Measurements from ENCODE around the gene TMEM151B. TPM values are rescaled to one million over a fixed set of nuclear protein-coding genes. Genes with fewer than 3 reads are reported as not detected.

TMEM151B gene
- polyA plus RNA-seq, 1 of the 3 experiments (the other 2 are of a cell fraction), result 0.05 TPM

DNA sequence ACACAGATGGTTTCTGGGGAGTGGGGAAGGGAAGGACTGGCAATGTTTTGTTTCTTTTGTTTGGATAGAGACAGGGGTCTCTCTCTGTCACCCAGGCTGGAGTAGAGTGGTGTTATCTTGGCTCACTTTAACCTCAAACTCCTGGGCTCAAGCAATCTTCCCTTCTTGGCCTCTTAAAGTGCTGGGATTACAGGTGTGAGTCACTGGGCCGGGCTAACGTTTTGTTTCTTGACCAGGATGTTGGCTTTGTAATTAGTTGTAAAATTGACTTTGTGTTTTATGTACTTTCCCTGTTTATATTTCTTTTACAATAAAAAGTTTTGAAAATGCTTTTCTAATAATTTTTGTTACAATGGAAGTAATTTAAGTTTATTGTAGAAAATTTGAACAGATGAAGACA is 83.1 kb downstream of the TMEM151B start (continued):
- TF ChIP-seq, protein P1, sequence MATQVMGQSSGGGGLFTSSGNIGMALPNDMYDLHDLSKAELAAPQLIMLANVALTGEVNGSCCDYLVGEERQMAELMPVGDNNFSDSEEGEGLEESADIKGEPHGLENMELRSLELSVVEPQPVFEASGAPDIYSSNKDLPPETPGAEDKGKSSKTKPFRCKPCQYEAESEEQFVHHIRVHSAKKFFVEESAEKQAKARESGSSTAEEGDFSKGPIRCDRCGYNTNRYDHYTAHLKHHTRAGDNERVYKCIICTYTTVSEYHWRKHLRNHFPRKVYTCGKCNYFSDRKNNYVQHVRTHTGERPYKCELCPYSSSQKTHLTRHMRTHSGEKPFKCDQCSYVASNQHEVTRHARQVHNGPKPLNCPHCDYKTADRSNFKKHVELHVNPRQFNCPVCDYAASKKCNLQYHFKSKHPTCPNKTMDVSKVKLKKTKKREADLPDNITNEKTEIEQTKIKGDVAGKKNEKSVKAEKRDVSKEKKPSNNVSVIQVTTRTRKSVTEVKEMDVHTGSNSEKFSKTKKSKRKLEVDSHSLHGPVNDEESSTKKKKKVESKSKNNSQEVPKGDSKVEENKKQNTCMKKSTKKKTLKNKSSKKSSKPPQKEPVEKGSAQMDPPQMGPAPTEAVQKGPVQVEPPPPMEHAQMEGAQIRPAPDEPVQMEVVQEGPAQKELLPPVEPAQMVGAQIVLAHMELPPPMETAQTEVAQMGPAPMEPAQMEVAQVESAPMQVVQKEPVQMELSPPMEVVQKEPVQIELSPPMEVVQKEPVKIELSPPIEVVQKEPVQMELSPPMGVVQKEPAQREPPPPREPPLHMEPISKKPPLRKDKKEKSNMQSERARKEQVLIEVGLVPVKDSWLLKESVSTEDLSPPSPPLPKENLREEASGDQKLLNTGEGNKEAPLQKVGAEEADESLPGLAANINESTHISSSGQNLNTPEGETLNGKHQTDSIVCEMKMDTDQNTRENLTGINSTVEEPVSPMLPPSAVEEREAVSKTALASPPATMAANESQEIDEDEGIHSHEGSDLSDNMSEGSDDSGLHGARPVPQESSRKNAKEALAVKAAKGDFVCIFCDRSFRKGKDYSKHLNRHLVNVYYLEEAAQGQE (IDR thresholded peaks at IDR 0.05; ENCODE audit: low read depth, low read length), result no peak
- TF ChIP-seq TEAD4 (IDR thresholded peaks at IDR 0.05; ENCODE audit: borderline replicate concordance, insufficient read depth), result no peak
- TF ChIP-seq SIN3A (IDR thresholded peaks at IDR 0.05; ENCODE audit: borderline replicate concordance, low read depth, low read length), result no peak
- no peak for TF ChIP-seq POLR2AphosphoS5 (IDR thresholded peaks at IDR 0.05; ENCODE audit: low read depth, low read length)
- no peak for TF ChIP-seq YY1 (IDR thresholded peaks at IDR 0.05; ENCODE audit: low read depth)
- TF ChIP-seq, protein P2, sequence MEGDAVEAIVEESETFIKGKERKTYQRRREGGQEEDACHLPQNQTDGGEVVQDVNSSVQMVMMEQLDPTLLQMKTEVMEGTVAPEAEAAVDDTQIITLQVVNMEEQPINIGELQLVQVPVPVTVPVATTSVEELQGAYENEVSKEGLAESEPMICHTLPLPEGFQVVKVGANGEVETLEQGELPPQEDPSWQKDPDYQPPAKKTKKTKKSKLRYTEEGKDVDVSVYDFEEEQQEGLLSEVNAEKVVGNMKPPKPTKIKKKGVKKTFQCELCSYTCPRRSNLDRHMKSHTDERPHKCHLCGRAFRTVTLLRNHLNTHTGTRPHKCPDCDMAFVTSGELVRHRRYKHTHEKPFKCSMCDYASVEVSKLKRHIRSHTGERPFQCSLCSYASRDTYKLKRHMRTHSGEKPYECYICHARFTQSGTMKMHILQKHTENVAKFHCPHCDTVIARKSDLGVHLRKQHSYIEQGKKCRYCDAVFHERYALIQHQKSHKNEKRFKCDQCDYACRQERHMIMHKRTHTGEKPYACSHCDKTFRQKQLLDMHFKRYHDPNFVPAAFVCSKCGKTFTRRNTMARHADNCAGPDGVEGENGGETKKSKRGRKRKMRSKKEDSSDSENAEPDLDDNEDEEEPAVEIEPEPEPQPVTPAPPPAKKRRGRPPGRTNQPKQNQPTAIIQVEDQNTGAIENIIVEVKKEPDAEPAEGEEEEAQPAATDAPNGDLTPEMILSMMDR (IDR thresholded peaks at IDR 0.05), result no peak
- TF ChIP-seq FOXJ3 (CRISPR knock-in tag; IDR thresholded peaks at IDR 0.05), result no peak
- TF ChIP-seq RCOR1 (IDR thresholded peaks at IDR 0.05; ENCODE audit: low read length), result no peak

DNA sequence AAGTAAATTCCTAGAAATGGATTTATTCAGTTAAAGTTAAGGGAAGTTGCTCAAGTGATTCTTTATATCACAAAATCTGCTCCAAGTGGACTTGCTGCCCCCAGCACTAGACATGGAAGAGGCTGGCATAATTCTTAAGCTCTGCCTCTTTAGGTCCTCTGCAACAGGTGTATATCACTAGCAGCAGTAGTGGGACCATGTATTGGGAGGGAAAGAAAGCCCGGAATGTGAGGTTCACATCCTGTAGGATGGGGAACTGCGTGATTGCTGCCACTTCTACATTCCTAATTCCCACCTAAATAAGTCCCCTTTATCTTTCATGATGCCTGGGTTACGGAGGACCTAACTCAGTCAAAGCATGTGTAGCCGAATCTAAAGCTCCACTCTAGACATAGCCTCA is 85.4 kb downstream of the TMEM151B start:
- Histone ChIP-seq H3K36me3 (replicated peaks in 1 of 2; ENCODE audit: control insufficient read depth in 1 of 2, insufficient read depth in 2 of 2, low read length in 1 of 2) (no peaks in the 10 kb centered on the region), H3K27ac (ENCODE audit: low read depth in 2 of 2, low read length in 1 of 2) (no peak overlapping the region), H3K4me1 (ENCODE audit: control insufficient read depth in 1 of 2, insufficient read depth in 2 of 2, low read depth in 1 of 2, low read length in 1 of 2) (no peaks in the 10 kb centered on the region), H2AFZ (ENCODE audit: low read depth) (no peak overlapping the region), H3K27me3 (ENCODE audit: insufficient read depth) (peaks cover 7% of the 10 kb centered on the region; the same call in 1 of the 2 replicates), H3F3A (replicated peaks; ENCODE audit: insufficient read depth) (peaks cover 3% of the 10 kb centered on the region), H3K9me3 (no peaks in the 10 kb centered on the region), H3K4me2 (no peak overlapping the region), H3K9me2 (no peaks in the 10 kb centered on the region), H3K4me3 (ENCODE audit: low read depth in 2 of 2, low read length in 1 of 2) (no peak overlapping the region), H4K20me1 (ENCODE audit: insufficient read depth) (no peaks in the 10 kb centered on the region), H3K9ac (no peak overlapping the region), H3K79me2 (ENCODE audit: insufficient read depth) (no peaks in the 10 kb centered on the region)
- WGBS (ENCODE audit: low lambda C conversion rate), result 35% methylated on average over 4 of the region's 4 CpGs
- TF ChIP-seq GATA2 (CRISPR knock-in tag; IDR thresholded peaks at IDR 0.05) (no peak), EP300 (IDR thresholded peaks at IDR 0.05; ENCODE audit: borderline replicate concordance in 1 of 2, low read depth in 1 of 2, low read length in 1 of 2) (no peak), MXI1 (IDR thresholded peaks at IDR 0.05; ENCODE audit: low read depth, low read length) (no peak), ELF1 (IDR thresholded peaks at IDR 0.05) (no peak), TEAD4 (IDR thresholded peaks at IDR 0.05; ENCODE audit: borderline replicate concordance, insufficient read depth) (no peak)
- DNase-seq, result no peak
- ChIA-PET CTCF (interaction anchor here (1.1 kb wide), 1 partner anchor 99 kb away, joined by 3 read pairs; the partner anchor contains the start of gene SLC35B2), POLR2A (no interaction called here)
